Left ventricle myocardium superior (tissue), 1 donor: Measurements from ENCODE around the gene ABCF3. TPM values are rescaled to one million over a fixed set of nuclear protein-coding genes. Genes with fewer than 3 reads are reported as not detected.

Source experiments
- ATAC-seq: fragments of 200-7000 bp; cut with Tn5 transposase; one replicate; pipeline ENCODE4 v1.9.1; 2020; ENCODE audit warnings: mild to moderate bottlenecking, moderate library complexity
- DNase-seq: peaks from one replicate; pipeline ENCODE4 v3.0.0-alpha.2; 2020
- intact Hi-C: fragments of 100-400 bp; cut with micrococcal nuclease; formaldehyde crosslinking; loops from one replicate; pipeline ENCODE4 v1.11.0; 2022
- total RNA-seq: library from RNA; stranded (reverse); fragmentation: NEBNext Ultra II Directional; extraction: Animal tissue kit (Norgen Biotek cat#: 25700); gene quantifications from one replicate; pipeline ENCODE4 v1.2.1, GENCODE V29; 2021
- donor health status: DM: no; HTN: yes; CAD: no; lungs with severe emphysema.

The ABCF3 gene
- total RNA-seq, 1 donor from 2014 or later: 75.6 TPM

- ATAC-seq (no peak), DNase-seq (no peak)
- intact Hi-C loops: no loop called here
Measured at GRCh38 chr3:184165543-184165942, 20.5 kb upstream of the ABCF3 start.

GRCh38 chr3:184166671-184167070 lies 19.3 kb upstream of the ABCF3 start:
- intact Hi-C loops: no loop called here
- ATAC-seq: no peak
- DNase-seq: no peak

- ATAC-seq: no peak
- no peak for DNase-seq
- intact Hi-C loops: no loop called here
Measured at GRCh38 chr3:184167786-184168185, 18.2 kb upstream of the ABCF3 start.

- no peak for DNase-seq
- intact Hi-C loops: no loop called here
- ATAC-seq: peak; percentile 5
Measured at GRCh38 chr3:184168363-184169120, 17.5 kb upstream of the ABCF3 start.

- no peak for DNase-seq
- intact Hi-C loops: no loop called here
Measured at GRCh38 chr3:184169896-184170875, 15.8 kb upstream of the ABCF3 start.

GRCh38 chr3:184171562-184171961 lies 14.4 kb upstream of the ABCF3 start:
- no peak for DNase-seq
- ATAC-seq: no peak
- intact Hi-C loops: no loop called here

More at GRCh38 chr3:184169896-184170875, 15.8 kb upstream of the ABCF3 start:
- no peak for ATAC-seq

GRCh38 chr3:184172681-184173373 lies 13.2 kb upstream of the ABCF3 start:
- DNase-seq: no peak
- ATAC-seq: no peak
- intact Hi-C loops: no loop called here

GRCh38 chr3:184173374-184173722 lies 12.7 kb upstream of the ABCF3 start:
- ATAC-seq (no peak), DNase-seq (no peak)
- intact Hi-C loops: no loop called here

GRCh38 chr3:184174284-184174645 lies 11.7 kb upstream of the ABCF3 start:
- DNase-seq (no peak), ATAC-seq (no peak)
- intact Hi-C loops: no loop called here

- intact Hi-C loops: no loop called here
- DNase-seq (peak; percentile 99), ATAC-seq (peak; percentile 91)
Measured at GRCh38 chr3:184174646-184175492, 11.1 kb upstream of the ABCF3 start, which contains the start of gene AP2M1. Gene AP2M1, plus strand, starts transcription at chr3:184174855. Its CDS starts 2,139 bp downstream, at chr3:184176994.

GRCh38 chr3:184175506-184175905 lies 10.5 kb upstream of the ABCF3 start:
- intact Hi-C loops: no loop called here
- ATAC-seq (no peak), DNase-seq (no peak)

- ATAC-seq (no peak), DNase-seq (no peak)
- intact Hi-C loops: no loop called here
Measured at GRCh38 chr3:184175981-184176376, 10.0 kb upstream of the ABCF3 start.

GRCh38 chr3:184176377-184177330 lies 9.3 kb upstream of the ABCF3 start:
- DNase-seq: peak; percentile 76
- ATAC-seq: peak; percentile 34
- intact Hi-C loops: no loop called here

GRCh38 chr3:184177331-184177731 lies 8.7 kb upstream of the ABCF3 start:
- intact Hi-C loops: no loop called here
- DNase-seq (no peak), ATAC-seq (no peak)

GRCh38 chr3:184177767-184178306 lies 8.2 kb upstream of the ABCF3 start:
- ATAC-seq (no peak), DNase-seq (no peak)
- intact Hi-C loops: no loop called here

- intact Hi-C loops: no loop called here
- ATAC-seq (no peak), DNase-seq (no peak)
Measured at GRCh38 chr3:184178521-184179138, 7.4 kb upstream of the ABCF3 start.

GRCh38 chr3:184180165-184180564 lies 5.8 kb upstream of the ABCF3 start:
- ATAC-seq (no peak), DNase-seq (no peak)
- intact Hi-C loops: no loop called here
